NCI-H1092 (cell line): ENCODE data around the gene NAT14.
"Not testable (repeated sequence)": the region's sequence is repeated elsewhere in the genome, so short reads cannot be mapped to it uniquely, and the experiment has no call there.

Experiments
- DNase-seq: peaks from one replicate; lab custom pipeline; 2025; lab: John Stamatoyannopoulos, UW

NAT14 gene

DNA sequence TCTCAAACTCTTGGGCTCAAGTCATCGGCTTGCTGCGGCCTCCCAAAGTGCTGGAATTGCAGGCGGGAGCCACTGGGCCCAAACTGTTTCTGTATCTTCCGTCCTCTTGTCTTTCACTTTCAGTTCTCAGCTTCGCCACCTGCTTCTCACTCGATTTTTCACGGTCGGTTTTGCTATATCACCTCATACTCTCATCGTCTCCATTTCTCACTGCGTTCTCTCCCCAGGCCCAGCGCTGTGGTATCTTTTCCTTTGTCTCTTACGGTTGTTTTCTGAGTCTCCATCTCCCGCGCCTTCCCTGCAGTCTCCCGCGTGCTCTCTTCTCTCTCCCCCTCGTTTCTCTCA, 18.1 kb downstream of the NAT14 start:
- DNase-seq, result no peak

DNA sequence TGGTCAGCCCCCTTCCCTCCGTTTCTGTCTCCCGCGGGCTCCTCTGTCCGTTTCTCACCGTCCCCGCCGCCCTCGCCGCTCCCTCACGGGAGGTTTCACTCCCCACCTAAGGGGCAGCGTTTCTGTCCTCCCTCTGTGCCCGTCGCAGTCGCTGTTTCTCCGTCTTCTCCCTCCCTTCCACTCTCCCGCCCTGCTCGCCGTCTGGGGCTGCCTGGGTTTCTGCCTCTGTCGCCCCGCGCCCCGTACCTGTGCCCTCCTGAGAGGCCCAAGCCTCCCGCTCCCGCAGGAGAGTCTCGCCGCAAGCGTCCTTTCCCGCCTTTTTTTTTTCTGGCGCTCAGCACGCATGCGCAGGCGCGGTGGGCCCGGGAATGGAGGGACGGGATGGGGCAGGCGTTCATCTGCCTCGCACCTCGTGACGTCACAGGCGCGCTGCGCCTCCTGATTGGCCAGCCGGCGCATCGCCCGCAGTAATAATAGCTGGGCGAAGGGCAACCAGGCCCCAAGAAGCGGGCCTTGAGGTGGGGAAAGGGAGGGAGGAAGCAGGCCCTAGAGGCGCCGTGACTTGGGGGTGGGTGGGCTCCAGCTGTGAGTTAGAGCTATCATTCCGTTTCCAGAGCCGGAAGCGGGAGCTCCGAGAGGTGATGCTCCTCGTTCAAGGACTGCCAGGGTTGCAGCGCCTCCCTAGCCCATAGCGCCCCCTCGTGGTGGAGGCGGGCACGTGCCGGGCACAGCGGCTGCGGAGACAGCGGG, 18.7 kb downstream of the NAT14 start:
- peak; percentile 77 for DNase-seq

DNA sequence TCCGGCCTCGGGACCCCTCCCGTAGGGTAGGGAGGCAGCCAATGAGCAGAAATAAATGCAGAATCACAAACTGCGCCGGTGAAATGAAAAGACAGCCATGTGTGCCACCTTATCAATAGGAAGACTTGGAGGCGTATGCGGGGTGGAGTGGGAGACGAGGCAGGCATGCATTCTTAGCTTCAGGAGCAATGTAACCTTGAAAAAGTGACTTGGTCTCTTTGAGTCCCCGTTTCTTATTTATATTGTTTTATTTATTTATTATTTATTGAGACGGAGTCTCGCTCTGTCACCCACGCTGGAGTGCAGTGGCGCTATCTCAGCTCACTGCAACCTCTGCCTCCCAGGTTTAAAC, 19.2 kb downstream of the NAT14 start:
- no peak for DNase-seq

GRCh38 chr19:55504981-55505380, 20.0 kb downstream of the NAT14 start:
- DNase-seq, result no peak

- DNase-seq, result no peak
These were observed 23.1 kb downstream of the NAT14 start for GRCh38 chr19:55508120-55508519.

GRCh38 chr19:55516878-55517620, 32.1 kb downstream of the NAT14 start:
- peak; percentile 82 for DNase-seq

- DNase-seq, result no peak
These were observed 34.7 kb downstream of the NAT14 start for GRCh38 chr19:55519451-55520311.

GRCh38 chr19:55520691-55521292, 35.8 kb downstream of the NAT14 start:
- DNase-seq, result no peak

GRCh38 chr19:55525289-55526101, 40.5 kb downstream of the NAT14 start:
- DNase-seq, result no peak

DNA sequence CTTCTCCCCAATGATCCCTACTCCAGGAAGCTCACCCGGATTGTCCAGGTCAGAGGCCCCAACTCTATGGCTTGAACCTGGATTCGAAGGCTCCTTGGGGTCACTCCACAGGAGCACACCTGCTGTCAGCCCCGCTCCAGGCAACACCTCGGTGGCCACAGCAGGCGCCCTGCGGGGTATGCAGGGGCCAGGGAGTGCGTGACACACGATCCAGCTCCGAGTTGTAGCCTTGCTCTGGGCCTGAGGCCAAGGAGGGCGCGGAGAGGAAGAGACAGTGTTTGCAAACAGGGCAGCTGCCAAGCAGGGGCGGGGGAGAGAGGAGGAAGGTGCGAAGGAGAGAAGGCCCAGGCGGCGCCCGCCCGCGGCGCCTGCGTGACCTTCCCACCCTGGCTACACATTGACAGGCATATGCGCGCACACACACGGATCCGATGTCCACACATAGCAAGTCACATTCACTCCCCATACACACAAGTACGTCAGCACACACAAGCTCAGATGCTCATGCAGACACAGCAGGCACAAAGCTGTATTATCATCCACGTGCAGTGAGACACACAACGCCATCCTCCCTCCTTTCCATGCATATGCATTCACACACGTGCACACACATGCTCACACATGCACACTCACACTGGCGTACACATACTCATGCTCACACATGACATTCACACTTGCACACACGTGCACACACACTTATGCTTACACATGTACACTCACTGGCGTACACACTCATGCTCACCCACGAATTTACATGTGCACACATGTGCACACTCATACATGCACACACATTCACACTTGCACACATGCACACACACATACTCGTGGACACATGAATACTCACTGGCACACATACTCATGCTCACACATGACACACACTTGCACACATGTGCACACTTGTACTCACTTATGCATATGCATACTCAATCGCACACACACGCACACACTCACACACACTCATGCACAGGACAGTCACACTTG, 41.5 kb downstream of the NAT14 start:
- peak; percentile 89 for DNase-seq

- no peak for DNase-seq
These were observed 42.4 kb downstream of the NAT14 start for GRCh38 chr19:55527197-55528029.

GRCh38 chr19:55528030-55528803, 43.2 kb downstream of the NAT14 start:
- DNase-seq, result peak; percentile 83

DNA sequence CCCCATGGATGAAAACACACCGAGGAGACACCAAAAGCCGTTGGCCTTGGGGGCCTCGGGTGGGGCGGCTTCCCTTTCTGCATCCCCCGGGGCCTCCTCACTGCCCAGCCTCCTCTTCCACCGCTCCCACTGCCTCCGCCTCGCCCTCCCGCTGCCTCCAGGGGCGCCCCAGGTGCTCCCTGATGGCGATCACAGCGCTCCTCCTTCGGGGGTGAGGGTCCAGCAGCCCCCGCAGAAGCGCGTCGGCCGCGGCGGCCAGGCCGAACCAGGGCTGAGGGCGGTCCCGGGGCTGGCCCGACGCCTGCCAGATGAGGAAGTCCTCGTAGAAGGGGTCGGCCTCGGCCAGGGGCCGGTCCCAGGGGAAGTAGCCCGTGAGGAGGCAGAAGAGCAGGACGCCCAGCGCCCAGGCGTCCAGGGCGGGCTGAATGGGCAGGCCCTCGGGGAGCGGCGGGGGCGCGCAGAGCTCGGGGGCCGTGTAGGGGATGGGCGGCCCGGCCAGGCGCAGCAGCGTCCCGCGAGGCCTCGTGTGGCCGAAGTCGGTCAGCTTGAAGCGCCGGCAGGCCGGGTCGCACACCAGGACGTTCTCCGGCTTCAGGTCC, 44.7 kb downstream of the NAT14 start:
- DNase-seq, result no peak

DNA sequence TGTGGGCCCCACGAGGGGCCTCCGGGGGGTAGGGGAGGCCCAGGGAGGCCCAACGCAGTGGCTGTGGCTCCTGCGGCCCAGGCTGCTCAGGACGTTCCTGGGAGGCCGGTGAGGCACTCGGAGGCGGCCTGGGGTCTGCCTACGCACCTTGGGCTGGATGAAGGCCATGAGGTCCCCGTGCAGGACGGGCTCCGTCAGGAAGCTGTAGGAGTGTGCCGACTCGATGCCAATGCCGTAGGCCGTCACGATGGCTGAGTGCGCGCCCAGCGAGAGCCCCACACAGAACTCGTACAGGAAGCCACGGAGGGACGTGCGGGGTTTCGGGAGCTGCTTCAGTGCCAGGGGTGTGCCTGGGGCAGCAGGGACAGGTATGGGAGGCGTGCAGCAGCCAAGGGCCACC, 46.0 kb downstream of the NAT14 start:
- DNase-seq, result no peak

- not testable (repeated sequence) for DNase-seq
These were observed 49.3 kb downstream of the NAT14 start for GRCh38 chr19:55534280-55534679.

DNA sequence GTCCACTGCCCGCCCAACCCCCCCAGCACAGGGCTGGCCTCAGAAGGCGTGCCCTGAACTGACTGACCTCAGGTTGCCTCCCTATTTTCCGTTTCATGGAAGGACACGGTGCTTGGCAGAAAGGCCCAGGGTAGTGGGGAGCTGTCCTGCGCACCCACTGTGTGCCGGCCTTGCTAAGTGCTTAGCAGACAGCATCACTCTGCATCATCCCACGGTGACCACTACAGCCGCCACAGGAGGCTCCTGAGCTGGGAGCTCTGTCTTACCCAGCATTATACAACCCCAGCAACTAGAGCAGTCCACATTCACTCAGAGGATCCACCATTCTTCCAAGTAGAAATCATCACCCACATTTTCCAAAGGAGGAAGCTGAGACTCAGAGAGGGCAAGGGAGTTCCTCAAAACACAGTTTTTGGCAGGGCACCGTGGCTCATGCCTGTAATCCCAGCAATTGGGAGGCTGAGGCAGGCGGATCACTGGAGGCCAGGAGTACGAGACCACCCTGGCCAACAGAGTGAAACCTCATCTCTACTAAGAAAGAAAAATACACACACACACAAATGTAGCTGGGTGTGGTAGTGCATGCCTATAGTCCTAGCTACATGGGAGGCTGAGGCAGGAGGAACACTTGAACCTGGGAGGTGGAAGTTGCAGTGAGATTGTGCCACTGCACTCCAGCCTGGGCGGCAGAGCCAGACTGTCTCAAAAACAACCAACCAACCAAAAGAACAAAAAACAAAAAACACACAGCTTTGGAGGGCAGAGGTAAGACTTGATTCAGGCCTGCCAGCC, 50.4 kb downstream of the NAT14 start:
- no peak for DNase-seq

- DNase-seq, result no peak
These were observed 51.0 kb downstream of the NAT14 start for GRCh38 chr19:55535965-55536350.
